Stomach (tissue), 4 donors: ENCODE results near the gene RAPGEF3.

Source experiments
- CTCF ChIP-seq, 7 experiments: fragments of 450-650 bp in 4 of 7; fragments of 200-600 bp in 3 of 7; sonication (generic) in 3 of 7; IDR thresholded peaks; one replicate each; pipeline ENCODE4 v1.5.1; 2016 to 2019; ENCODE audit warnings: antibody characterized with exemption in 7 of 7, control low read depth in 2 of 7, mild to moderate bottlenecking in 1 of 7
- POLR2A ChIP-seq, 4 donors: fragments of 450-650 bp; IDR thresholded peaks; one replicate each; pipeline ENCODE4 v1.6.1; 2016; ENCODE audit warnings: antibody characterized with exemption in 4 of 4, control low read depth in 2 of 4, mild to moderate bottlenecking in 1 of 4, moderate library complexity in 1 of 4

- TF ChIP-seq POLR2A (IDR thresholded peaks at IDR 0.05) (no peak), CTCF (IDR thresholded peaks at IDR 0.05) (peak in 1 of 7 experiments; percentile 10)
Observed at GRCh38 chr12:47772738-47773061, 14.0 kb upstream of the RAPGEF3 start.
